Adrenal gland (tissue), 12 donors: ENCODE results near the gene CD300H. TPM values are rescaled to one million over a fixed set of nuclear protein-coding genes. Genes with fewer than 3 reads are reported as not detected.

ENCODE experiments used
- DNase-seq, 7 donors: peaks; one replicate each; pipeline ENCODE4 v3.0.0-alpha.2; 2019 to 2020
- H3K27ac ChIP-seq, 5 donors: fragments of 200-600 bp; sonication (generic) in 4 of 5; 1 replicate in 3 of 5; 2 replicates in 2 of 5; pipeline versions ENCODE4 v1.5.1 to v1.8.0; 2016 to 2020; ENCODE audit warnings: mild to moderate bottlenecking in 1 of 5
- H3K27me3 ChIP-seq: fragments of 200-600 bp; 2 replicates; pipeline ENCODE4 v1.8.0; 2021
- H3K36me3 ChIP-seq, 2 donors: fragments of 200-600 bp; replicated peaks in 1 of 2; 1 replicate in 1 of 2; 2 replicates in 1 of 2; pipeline versions ENCODE4 v1.5.1 to v1.8.0; 2018 to 2022
- H3K4me1 ChIP-seq, 2 donors: fragments of 200-600 bp; replicated peaks in 1 of 2; 1 replicate in 1 of 2; 2 replicates in 1 of 2; pipeline versions ENCODE4 v1.5.1 to v1.8.0; 2018 to 2021
- H3K4me3 ChIP-seq, 4 donors: fragments of 200-600 bp; sonication (generic) in 3 of 4; one replicate each; pipeline ENCODE4 v1.5.1; 2016 to 2018
- H3K9me3 ChIP-seq, 3 donors: fragments of 200-600 bp; sonication (generic) in 1 of 3; replicated peaks in 1 of 3; 1 replicate in 2 of 3; 2 replicates in 1 of 3; pipeline versions ENCODE4 v1.5.1 to v1.8.0; 2016 to 2021
- POLR2A ChIP-seq, 2 donors: fragments of 450-650 bp; IDR thresholded peaks; one replicate each; pipeline ENCODE4 v1.6.1; 2017; ENCODE audit warnings: antibody characterized with exemption in 2 of 2, mild to moderate bottlenecking in 2 of 2, moderate library complexity in 1 of 2
- WGBS, 4 donors: extraction: QIAGEN DNeasy Blood & Tissue Kit in 2 of 4; methylation state at CpG; one replicate each; pipeline versions ENCODE4 v1.1.5 to v1.1.7; 2013 to 2017; 5-methylcytosine and 5-hydroxymethylcytosine counted together
- intact Hi-C, 2 donors: fragments of 100-400 bp; cut with DNase I; formaldehyde crosslinking; loops; one replicate each; pipeline versions ENCODE4 v1.14.1 to v1.15.0; 2022 to 2023
- polyA plus RNA-seq, 3 donors: library from polyadenylated mRNA; stranded (reverse); fragments of 200-250 nt in 2 of 3; fragments of 350-450 nt in 1 of 3; fragmentation: Illumina TruSeq in 1 of 3; extraction: RNeasy Lipid Tissue Mini Kit (QIAGEN cat#74804) in 1 of 3; gene quantifications; one replicate each; pipeline ENCODE4 v1.2.3, GENCODE V29; 2013 to 2014
- total RNA-seq, 9 donors: library from RNA; depleted of rRNA in 4 of 9; stranded (reverse); fragments of >200 nt in 4 of 9; fragments of 120-200 nt in 1 of 9; fragmentation: NEBNext Ultra II Directional in 1 of 9; extraction: Animal tissue kit (Norgen Biotek cat#: 25700) in 1 of 9; gene quantifications; one replicate each; pipeline versions ENCODE4 v1.1.0 to v1.2.4, GENCODE V29; 2013 to 2023
- TF ChIP-seq, protein P1 (sequence below), 6 experiments: fragments of 450-650 bp in 4 of 6; fragments of 200-600 bp in 2 of 6; sonication (generic) in 1 of 6; IDR thresholded peaks; 1 replicate in 5 of 6; 2 replicates in 1 of 6; pipeline versions ENCODE4 v1.5.1 to v1.8.0; 2016 to 2021; ENCODE audit warnings: antibody characterized with exemption in 6 of 6, mild to moderate bottlenecking in 2 of 6, moderate library complexity in 1 of 6
- donor health status: healthy with polysubstance abuse.
- donor health status: Bipolar disorder and iron deficiency.
- donor health status: DM: yes; HTN: yes; CAD: no.
- donor health status: DM: no; HTN: no; CAD: no.
- donor health status: DM: no; HTN: no; CAD: no.
- donor health status: DM: yes; HTN: yes; CAD: no.

Gene CD300H
- total and polyA plus RNA-seq, 12 donors: not detected

DNA sequence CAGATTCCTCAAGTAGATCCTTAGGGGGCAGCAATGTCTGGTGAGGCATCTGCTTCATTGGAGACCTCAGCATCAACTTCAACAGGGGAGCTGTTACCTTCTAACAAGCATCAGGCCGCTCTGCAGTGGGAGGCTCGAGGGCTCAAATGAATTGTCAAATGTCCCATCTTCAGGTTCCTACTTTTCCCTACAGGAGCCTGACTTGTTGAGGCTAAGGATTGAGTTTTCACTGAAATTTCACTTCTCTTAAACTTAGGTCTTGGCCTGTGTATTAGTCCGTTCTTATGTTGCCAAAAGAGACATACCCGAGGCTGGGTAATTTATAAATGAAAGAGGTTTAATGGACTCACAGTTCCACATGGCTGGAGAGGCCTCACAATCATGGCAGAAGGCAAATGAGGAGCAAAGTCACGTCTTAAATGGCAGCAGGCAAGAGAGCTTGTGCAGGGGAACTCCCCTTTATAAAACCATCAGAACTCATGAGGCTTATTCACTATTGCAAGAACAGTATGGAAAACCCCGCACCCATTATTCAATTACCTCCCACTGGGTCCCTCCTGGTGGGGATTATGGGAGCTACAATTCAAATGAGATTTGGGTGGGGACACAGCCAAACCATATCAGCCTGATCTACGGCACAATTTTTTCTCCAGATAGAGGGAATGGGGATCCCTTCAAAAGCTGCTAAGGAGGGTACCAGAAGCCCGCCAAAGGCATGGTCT is 29.9 kb upstream of the CD300H start:
- Histone ChIP-seq H3K36me3 (no peaks in the 10 kb centered on the region), H3K4me1 (no peaks in the 10 kb centered on the region), H3K27me3 (peaks cover 9% of the 10 kb centered on the region), H3K4me3 (no peak overlapping the region), H3K27ac (no peak overlapping the region), H3K9me3 (no peaks in the 10 kb centered on the region)
- DNase-seq: no peak
- TF ChIP-seq POLR2A (IDR thresholded peaks at IDR 0.05): no peak
- TF ChIP-seq, protein P1, sequence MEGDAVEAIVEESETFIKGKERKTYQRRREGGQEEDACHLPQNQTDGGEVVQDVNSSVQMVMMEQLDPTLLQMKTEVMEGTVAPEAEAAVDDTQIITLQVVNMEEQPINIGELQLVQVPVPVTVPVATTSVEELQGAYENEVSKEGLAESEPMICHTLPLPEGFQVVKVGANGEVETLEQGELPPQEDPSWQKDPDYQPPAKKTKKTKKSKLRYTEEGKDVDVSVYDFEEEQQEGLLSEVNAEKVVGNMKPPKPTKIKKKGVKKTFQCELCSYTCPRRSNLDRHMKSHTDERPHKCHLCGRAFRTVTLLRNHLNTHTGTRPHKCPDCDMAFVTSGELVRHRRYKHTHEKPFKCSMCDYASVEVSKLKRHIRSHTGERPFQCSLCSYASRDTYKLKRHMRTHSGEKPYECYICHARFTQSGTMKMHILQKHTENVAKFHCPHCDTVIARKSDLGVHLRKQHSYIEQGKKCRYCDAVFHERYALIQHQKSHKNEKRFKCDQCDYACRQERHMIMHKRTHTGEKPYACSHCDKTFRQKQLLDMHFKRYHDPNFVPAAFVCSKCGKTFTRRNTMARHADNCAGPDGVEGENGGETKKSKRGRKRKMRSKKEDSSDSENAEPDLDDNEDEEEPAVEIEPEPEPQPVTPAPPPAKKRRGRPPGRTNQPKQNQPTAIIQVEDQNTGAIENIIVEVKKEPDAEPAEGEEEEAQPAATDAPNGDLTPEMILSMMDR (IDR thresholded peaks at IDR 0.05): no peak
- WGBS, 4 donors: 63 to 81% (median 68%) methylated on average over 8 of the region's 8 CpGs
- intact Hi-C loops: no loop called here

DNA sequence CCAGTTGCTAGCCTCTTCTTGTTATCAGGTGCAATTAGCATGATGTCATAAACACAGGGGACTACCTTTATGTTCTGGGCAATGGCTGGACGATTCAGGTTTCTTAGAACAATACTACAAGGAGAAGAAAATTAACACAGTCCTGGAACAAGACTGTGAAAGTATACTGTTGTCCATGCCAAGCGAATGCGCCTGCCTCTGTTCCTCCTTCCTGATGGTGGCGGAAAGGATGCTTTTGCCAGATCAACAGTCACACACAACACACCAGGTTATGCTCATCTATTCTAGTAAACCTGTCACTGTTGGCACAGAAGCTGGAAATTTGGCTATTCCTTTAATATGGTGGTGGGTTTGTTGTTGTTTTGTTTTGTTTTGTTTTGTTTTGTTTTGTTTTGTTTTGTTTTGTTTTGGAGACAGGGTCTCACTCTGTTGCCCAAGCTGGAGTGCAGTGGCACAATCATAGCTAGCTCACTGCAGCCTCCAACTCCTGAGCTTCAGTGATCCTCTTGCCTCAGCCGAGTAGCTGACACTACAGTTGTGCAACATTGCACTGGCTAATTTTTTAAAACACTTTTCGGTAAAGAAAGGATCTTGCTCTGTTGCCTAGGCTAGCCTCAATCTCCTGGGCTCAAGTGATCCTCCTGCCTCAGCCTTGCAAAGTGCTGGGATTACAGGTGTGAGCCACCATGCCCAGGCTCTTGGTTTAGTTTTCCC is 27.9 kb upstream of the CD300H start:
- no peaks in the 10 kb centered on the region for H3K9me3 ChIP-seq
- no peaks in the 10 kb centered on the region for H3K36me3 ChIP-seq
- H3K4me1 ChIP-seq: no peaks in the 10 kb centered on the region
- H3K27me3 ChIP-seq: peaks cover 5% of the 10 kb centered on the region
- no peak overlapping the region for H3K4me3 ChIP-seq
- WGBS, 4 donors: 61 to 77% (median 63%) methylated on average over 5 to 6 of the region's 6 CpGs
- H3K27ac ChIP-seq: no peak overlapping the region
- no peak for DNase-seq
- intact Hi-C loops: no loop called here
- TF ChIP-seq, protein P1 (IDR thresholded peaks at IDR 0.05): no peak
- no peak for TF ChIP-seq POLR2A (IDR thresholded peaks at IDR 0.05)

DNA sequence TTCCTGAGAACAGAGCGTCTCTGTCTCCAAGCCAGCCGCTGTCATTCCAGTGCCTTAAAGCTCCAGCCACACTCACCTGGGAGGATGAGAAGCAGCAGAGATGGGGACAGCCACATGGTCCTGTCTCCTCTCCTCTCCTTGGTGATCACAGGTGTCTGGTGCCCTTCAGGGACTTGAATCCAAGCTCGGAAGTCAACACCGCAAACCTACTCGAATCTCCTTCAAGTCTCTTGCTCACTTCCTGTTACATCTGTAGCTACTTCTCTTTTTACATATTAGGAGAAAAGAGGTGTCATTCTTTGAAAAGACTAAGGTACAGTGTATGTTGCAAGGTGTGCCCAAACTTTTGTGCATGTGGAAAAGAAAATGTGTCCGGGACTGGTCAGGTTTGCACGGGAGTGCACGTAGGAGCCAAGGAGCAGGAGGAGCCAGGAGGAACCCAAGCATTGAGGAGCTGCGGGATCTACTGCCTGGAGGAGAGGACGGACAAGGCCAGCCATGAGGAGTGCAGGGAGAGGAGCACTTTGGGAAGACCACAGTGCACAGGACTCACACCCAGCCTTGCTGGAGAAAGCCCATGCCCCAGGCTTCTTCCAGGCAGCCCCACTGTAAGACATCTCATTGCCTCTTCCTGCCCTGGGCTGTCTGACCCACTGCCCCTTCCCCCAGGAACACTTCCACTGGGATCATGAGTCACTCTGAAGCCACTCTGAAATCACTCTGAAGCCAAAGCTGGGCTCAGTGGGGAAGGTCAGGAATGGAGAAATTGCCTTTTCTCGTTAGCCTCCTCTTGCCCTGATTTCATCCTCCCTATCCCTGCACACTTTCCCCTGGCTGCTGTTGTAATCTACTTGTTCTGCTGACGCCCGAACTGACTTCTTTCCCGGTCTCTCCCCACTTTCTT is 25.0 kb upstream of the CD300H start, which contains the start of gene CD300LD:
TSS of gene CD300LD (minus strand) at position 197 of the 904 bp plus-strand sequence. CDS start at position 116, 81 bp downstream.
- 64 to 69% (median 67%) methylated on average over 14 of the region's 14 CpGs for WGBS, 4 donors
- TF ChIP-seq, protein P1 (IDR thresholded peaks at IDR 0.05): no peak
- TF ChIP-seq POLR2A (IDR thresholded peaks at IDR 0.05): no peak
- Histone ChIP-seq H3K9me3 (no peaks in the 10 kb centered on the region), H3K36me3 (no peaks in the 10 kb centered on the region), H3K4me1 (no peaks in the 10 kb centered on the region), H3K27me3 (peaks cover 5% of the 10 kb centered on the region), H3K4me3 (no peak within 1 kb of the TSS), H3K27ac (no peak within 1 kb of the TSS)
- DNase-seq: no peak
- intact Hi-C loops: no loop called here

DNA sequence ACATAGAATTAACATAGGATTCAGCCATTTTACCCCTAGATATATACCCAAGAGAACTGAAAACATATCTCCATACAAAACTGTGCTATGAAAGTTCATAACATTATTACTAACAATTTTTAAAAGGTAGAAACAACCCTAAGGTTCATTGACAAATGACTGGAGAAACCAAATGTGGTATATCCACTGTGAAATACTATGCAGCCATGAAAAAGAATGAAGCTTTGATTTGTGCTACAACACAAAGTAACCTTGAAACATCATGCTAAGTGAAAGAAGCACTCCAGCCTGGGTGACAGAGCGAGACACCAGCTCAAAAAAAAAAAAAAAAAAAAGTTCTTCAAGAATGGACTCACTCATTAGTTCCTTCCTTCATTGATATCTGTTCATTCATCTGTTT is 24.2 kb upstream of the CD300H start:
- Histone ChIP-seq H3K9me3 (no peaks in the 10 kb centered on the region), H3K27me3 (peaks cover 5% of the 10 kb centered on the region), H3K27ac (no peak overlapping the region), H3K36me3 (no peaks in the 10 kb centered on the region), H3K4me1 (no peaks in the 10 kb centered on the region), H3K4me3 (no peak overlapping the region)
- DNase-seq: no peak
- TF ChIP-seq, protein P1 (IDR thresholded peaks at IDR 0.05): no peak
- TF ChIP-seq POLR2A (IDR thresholded peaks at IDR 0.05): no peak
- 68 to 76% (median 73%) methylated on average over 1 of the region's 1 CpG for WGBS, 4 donors
- intact Hi-C loops: no loop called here
